ENCODE measurements around the gene MTHFSD.

DNA sequence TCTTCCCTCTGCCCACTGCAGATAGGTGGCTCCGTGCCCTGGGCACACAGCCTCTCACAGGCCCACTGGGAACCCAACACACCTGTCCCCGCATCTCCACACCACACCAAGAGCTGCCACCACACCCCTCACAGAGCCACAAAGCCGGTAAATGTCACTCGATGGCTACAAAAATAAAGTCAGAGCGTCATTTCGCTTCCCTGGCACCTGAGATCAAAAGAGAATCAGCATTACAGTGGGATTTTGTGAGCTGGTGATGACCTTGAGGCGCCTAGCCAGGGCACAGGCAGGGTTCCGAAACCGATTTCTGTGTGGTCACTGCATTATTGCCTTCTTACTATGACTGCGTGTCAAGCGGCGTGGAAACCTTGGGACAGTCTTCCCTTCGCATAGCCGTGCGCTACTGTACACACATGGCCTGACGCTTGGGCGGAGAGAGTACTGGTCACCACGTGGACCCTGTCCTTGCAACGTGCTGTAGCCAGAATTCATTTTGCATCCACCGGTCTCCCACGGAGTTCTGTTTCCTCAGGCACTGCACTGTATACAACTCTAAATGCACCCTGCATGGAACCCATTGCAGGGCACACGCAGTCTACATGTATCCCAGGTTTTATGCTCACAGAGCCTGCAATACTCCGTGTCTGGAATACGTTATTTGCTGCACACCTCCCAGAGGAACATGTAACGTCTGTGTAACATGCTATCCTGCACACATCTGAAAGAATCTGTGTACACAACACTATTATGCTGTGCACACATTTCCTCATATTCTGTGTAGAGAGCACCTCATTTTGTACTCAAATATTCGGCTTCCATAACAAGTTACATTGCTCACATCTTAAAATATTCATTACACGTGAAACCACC is 50.5 kb downstream of the MTHFSD start:
- TF ChIP-seq, protein P1, sequence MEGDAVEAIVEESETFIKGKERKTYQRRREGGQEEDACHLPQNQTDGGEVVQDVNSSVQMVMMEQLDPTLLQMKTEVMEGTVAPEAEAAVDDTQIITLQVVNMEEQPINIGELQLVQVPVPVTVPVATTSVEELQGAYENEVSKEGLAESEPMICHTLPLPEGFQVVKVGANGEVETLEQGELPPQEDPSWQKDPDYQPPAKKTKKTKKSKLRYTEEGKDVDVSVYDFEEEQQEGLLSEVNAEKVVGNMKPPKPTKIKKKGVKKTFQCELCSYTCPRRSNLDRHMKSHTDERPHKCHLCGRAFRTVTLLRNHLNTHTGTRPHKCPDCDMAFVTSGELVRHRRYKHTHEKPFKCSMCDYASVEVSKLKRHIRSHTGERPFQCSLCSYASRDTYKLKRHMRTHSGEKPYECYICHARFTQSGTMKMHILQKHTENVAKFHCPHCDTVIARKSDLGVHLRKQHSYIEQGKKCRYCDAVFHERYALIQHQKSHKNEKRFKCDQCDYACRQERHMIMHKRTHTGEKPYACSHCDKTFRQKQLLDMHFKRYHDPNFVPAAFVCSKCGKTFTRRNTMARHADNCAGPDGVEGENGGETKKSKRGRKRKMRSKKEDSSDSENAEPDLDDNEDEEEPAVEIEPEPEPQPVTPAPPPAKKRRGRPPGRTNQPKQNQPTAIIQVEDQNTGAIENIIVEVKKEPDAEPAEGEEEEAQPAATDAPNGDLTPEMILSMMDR (IDR thresholded peaks at IDR 0.05), result no peak
- no peak for TF ChIP-seq POLR2A (IDR thresholded peaks at IDR 0.05)
